HL-60 (cell line): ENCODE measurements around the gene COL23A1.

ENCODE experiments used
- DNase-seq, 2 experiments: peaks; one replicate each; pipeline ENCODE4 v3.0.0-alpha.2; 2010 to 2020; ENCODE audit warnings: low read depth in 1 of 2, low spot score in 1 of 2
- H3K27ac ChIP-seq: fragments of 250-450 bp; sonication (Bioruptor Pico); replicated peaks from 2 replicates; pipeline ENCODE4 v1.5.1; 2020; ENCODE audit warnings: mild to moderate bottlenecking, moderate library complexity
- H3K27me3 ChIP-seq: fragments of 250-450 bp; sonication (Bioruptor Pico); 2 replicates; pipeline ENCODE4 v1.5.1; 2021; ENCODE audit warnings: mild to moderate bottlenecking, moderate library complexity; ENCODE audit not compliant: insufficient read depth, poor library complexity, severe bottlenecking
- H3K4me3 ChIP-seq: replicated peaks from 2 replicates; pipeline ENCODE4 v1.5.1; 2011; ENCODE audit warnings: mild to moderate bottlenecking, control low read depth, low read length; ENCODE audit not compliant: insufficient read depth
- CTCF ChIP-seq: IDR thresholded peaks from one replicate; pipeline ENCODE4 v1.5.1; 2011; ENCODE audit warnings: low read length, control low read depth, inconsistent platforms; ENCODE audit not compliant: insufficient read depth
- GABPA ChIP-seq: IDR thresholded peaks from 2 replicates; pipeline ENCODE4 v1.6.1; 2012; ENCODE audit warnings: low read depth
- POLR2AphosphoS5 ChIP-seq: IDR thresholded peaks from 2 replicates; pipeline ENCODE4 v1.6.1; 2012; ENCODE audit warnings: low read depth
- REST ChIP-seq: IDR thresholded peaks from 2 replicates; pipeline ENCODE4 v1.6.1; 2012; ENCODE audit warnings: low read depth; ENCODE audit not compliant: insufficient replicate concordance
- SPI1 ChIP-seq: IDR thresholded peaks from 2 replicates; pipeline ENCODE4 v1.6.1; 2012; ENCODE audit warnings: low read depth, mild to moderate bottlenecking, borderline replicate concordance

Gene COL23A1

GRCh38 chr5:178306430-178307225 lies 283.6 kb downstream of the COL23A1 start:
- TF ChIP-seq POLR2AphosphoS5, result no peak
- no peak for TF ChIP-seq SPI1
- TF ChIP-seq REST, result no peak
- no peak for TF ChIP-seq GABPA
- TF ChIP-seq CTCF, result no peak
- no peak for DNase-seq
- H3K4me3 ChIP-seq, result no peak overlapping the region
- H3K27me3 ChIP-seq, result no peaks in the 10 kb centered on the region
- H3K27ac ChIP-seq, result no peak overlapping the region

- DNase-seq, result no peak
- no peak overlapping the region for H3K4me3 ChIP-seq
- no peak overlapping the region for H3K27ac ChIP-seq
- no peaks in the 10 kb centered on the region for H3K27me3 ChIP-seq
- TF ChIP-seq POLR2AphosphoS5 (no peak), CTCF (no peak), REST (no peak), SPI1 (no peak), GABPA (no peak)
Measured at GRCh38 chr5:178305801-178306200, 284.4 kb downstream of the COL23A1 start.

GRCh38 chr5:178304761-178305645 lies 285.2 kb downstream of the COL23A1 start:
- TF ChIP-seq GABPA, result no peak
- TF ChIP-seq POLR2AphosphoS5, result no peak
- no peak for TF ChIP-seq CTCF
- TF ChIP-seq SPI1, result no peak
- TF ChIP-seq REST, result no peak
- Histone ChIP-seq H3K4me3 (no peak overlapping the region), H3K27me3 (no peaks in the 10 kb centered on the region), H3K27ac (no peak overlapping the region)
- no peak for DNase-seq
